Measurements from ENCODE around the gene IGF2BP2.

Gene IGF2BP2

GRCh38 chr3:185757176-185757575 lies 67.7 kb downstream of the IGF2BP2 start:
- H3K4me3 ChIP-seq (replicated peaks; ENCODE audit: low read depth, low read length): no peak overlapping the region
- TF ChIP-seq CTCF (IDR thresholded peaks at IDR 0.05; ENCODE audit: low read length, missing control alignments): no peak
- no peak for DNase-seq (ENCODE audit: low read depth)

GRCh38 chr3:185756477-185756876 lies 68.4 kb downstream of the IGF2BP2 start:
- TF ChIP-seq CTCF (IDR thresholded peaks at IDR 0.05; ENCODE audit: low read length, missing control alignments): no peak
- no peak for DNase-seq (ENCODE audit: low read depth)
- H3K4me3 ChIP-seq (replicated peaks; ENCODE audit: low read depth, low read length): no peak overlapping the region

- no peak for TF ChIP-seq CTCF (IDR thresholded peaks at IDR 0.05; ENCODE audit: low read length, missing control alignments)
- H3K4me3 ChIP-seq (replicated peaks; ENCODE audit: low read depth, low read length): no peak overlapping the region
- no peak for DNase-seq (ENCODE audit: low read depth)
Measured at GRCh38 chr3:185754920-185755319, 69.9 kb downstream of the IGF2BP2 start.

- no peak for DNase-seq (ENCODE audit: low read depth)
- H3K4me3 ChIP-seq (replicated peaks; ENCODE audit: low read depth, low read length): no peak overlapping the region
- no peak for TF ChIP-seq CTCF (IDR thresholded peaks at IDR 0.05; ENCODE audit: low read length, missing control alignments)
Measured at GRCh38 chr3:185753354-185753753, 71.5 kb downstream of the IGF2BP2 start.

GRCh38 chr3:185750702-185751101 lies 74.1 kb downstream of the IGF2BP2 start:
- no peak overlapping the region for H3K4me3 ChIP-seq (replicated peaks; ENCODE audit: low read depth, low read length)
- no peak for TF ChIP-seq CTCF (IDR thresholded peaks at IDR 0.05; ENCODE audit: low read length, missing control alignments)
- no peak for DNase-seq (ENCODE audit: low read depth)

GRCh38 chr3:185750015-185750414 lies 74.8 kb downstream of the IGF2BP2 start:
- no peak overlapping the region for H3K4me3 ChIP-seq (replicated peaks; ENCODE audit: low read depth, low read length)

More at GRCh38 chr3:185750015-185750414, 74.8 kb downstream of the IGF2BP2 start:
- TF ChIP-seq CTCF (IDR thresholded peaks at IDR 0.05; ENCODE audit: low read length, missing control alignments): no peak
- DNase-seq (ENCODE audit: low read depth): no peak

Data from fibroblast of pulmonary artery (primary cell).